Mucosa of stomach (tissue), 1 donor: ENCODE results near the gene PCF11.

Experiments
- H3K27me3 ChIP-seq: one replicate; pipeline ENCODE4 v1.7.0; 2013; ENCODE audit warnings: mild to moderate bottlenecking, low read length; ENCODE audit not compliant: control insufficient read depth, insufficient read depth
- H3K36me3 ChIP-seq: one replicate; pipeline ENCODE4 v1.7.0; 2013; ENCODE audit warnings: low read length; ENCODE audit not compliant: control insufficient read depth, insufficient read depth
- H3K4me1 ChIP-seq: one replicate; pipeline ENCODE4 v1.7.0; 2013; ENCODE audit warnings: mild to moderate bottlenecking, low read length; ENCODE audit not compliant: control insufficient read depth, insufficient read depth
- H3K4me3 ChIP-seq: one replicate; pipeline ENCODE4 v1.7.0; 2013; ENCODE audit warnings: low read length
- H3K9ac ChIP-seq: one replicate; pipeline ENCODE4 v1.7.0; 2013; ENCODE audit warnings: mild to moderate bottlenecking, low read length, moderate library complexity
- H3K9me3 ChIP-seq: one replicate; pipeline ENCODE4 v1.7.0; 2013; ENCODE audit warnings: mild to moderate bottlenecking, low read length, moderate library complexity; ENCODE audit not compliant: control insufficient read depth
- donor health status: Pancreatic carcinoma.

Gene PCF11

GRCh38 chr11:83175815-83176214, 18.9 kb downstream of the PCF11 start:
- no peaks in the 10 kb centered on the region for H3K9me3 ChIP-seq
- H3K4me3 ChIP-seq = no peak overlapping the region
- no peak overlapping the region for H3K9ac ChIP-seq
- H3K27me3 ChIP-seq = no peaks in the 10 kb centered on the region
- peaks cover 16% of the 10 kb centered on the region for H3K4me1 ChIP-seq
- peaks cover 4% of the 10 kb centered on the region for H3K36me3 ChIP-seq

- H3K4me3 ChIP-seq = no peak overlapping the region
- no peaks in the 10 kb centered on the region for H3K4me1 ChIP-seq
- no peaks in the 10 kb centered on the region for H3K27me3 ChIP-seq
- H3K9me3 ChIP-seq = no peaks in the 10 kb centered on the region
- peaks cover 4% of the 10 kb centered on the region for H3K36me3 ChIP-seq
- no peak overlapping the region for H3K9ac ChIP-seq
These were observed 24.9 kb downstream of the PCF11 start for GRCh38 chr11:83181815-83182214.

- no peaks in the 10 kb centered on the region for H3K27me3 ChIP-seq
- H3K9ac ChIP-seq = no peak overlapping the region
- H3K36me3 ChIP-seq = peaks cover 4% of the 10 kb centered on the region
- H3K9me3 ChIP-seq = no peaks in the 10 kb centered on the region
- no peaks in the 10 kb centered on the region for H3K4me1 ChIP-seq
- H3K4me3 ChIP-seq = no peak overlapping the region
These were observed 28.8 kb downstream of the PCF11 start for GRCh38 chr11:83185767-83186166.

- Histone ChIP-seq H3K9ac (no peak overlapping the region), H3K27me3 (no peaks in the 10 kb centered on the region), H3K9me3 (no peaks in the 10 kb centered on the region), H3K4me3 (no peak overlapping the region), H3K4me1 (peaks cover 6% of the 10 kb centered on the region), H3K36me3 (peaks cover 4% of the 10 kb centered on the region)
These were observed 30.5 kb downstream of the PCF11 start for GRCh38 chr11:83187465-83187864.

GRCh38 chr11:83191491-83191890, 34.6 kb downstream of the PCF11 start:
- Histone ChIP-seq H3K36me3 (no peaks in the 10 kb centered on the region), H3K27me3 (no peaks in the 10 kb centered on the region), H3K9ac (no peak overlapping the region), H3K4me3 (no peak overlapping the region), H3K4me1 (peaks cover 22% of the 10 kb centered on the region), H3K9me3 (no peaks in the 10 kb centered on the region)

GRCh38 chr11:83191986-83192385, 35.1 kb downstream of the PCF11 start:
- Histone ChIP-seq H3K9me3 (no peaks in the 10 kb centered on the region), H3K4me3 (no peak overlapping the region), H3K9ac (peak overlapping the region; percentile 92), H3K36me3 (no peaks in the 10 kb centered on the region), H3K27me3 (no peaks in the 10 kb centered on the region), H3K4me1 (peaks cover 25% of the 10 kb centered on the region)

- peaks cover 25% of the 10 kb centered on the region for H3K4me1 ChIP-seq
- no peaks in the 10 kb centered on the region for H3K36me3 ChIP-seq
- H3K4me3 ChIP-seq = peak overlapping the region; percentile 86
- H3K27me3 ChIP-seq = no peaks in the 10 kb centered on the region
- no peaks in the 10 kb centered on the region for H3K9me3 ChIP-seq
- H3K9ac ChIP-seq = peak overlapping the region; percentile 92
These were observed 35.8 kb downstream of the PCF11 start for GRCh38 chr11:83192606-83193245.

- H3K9ac ChIP-seq = peak within 1 kb of the TSS; percentile 92
- H3K27me3 ChIP-seq = no peaks in the 10 kb centered on the region
- H3K9me3 ChIP-seq = no peaks in the 10 kb centered on the region
- H3K4me3 ChIP-seq = peak within 1 kb of the TSS; percentile 86
- no peaks in the 10 kb centered on the region for H3K36me3 ChIP-seq
- peaks cover 25% of the 10 kb centered on the region for H3K4me1 ChIP-seq
These were observed 36.7 kb downstream of the PCF11 start, which contains the start of gene ANKRD42 for GRCh38 chr11:83193315-83194280. Gene ANKRD42, plus strand, starts transcription at chr11:83193712. Its CDS starts 959 bp downstream, at chr11:83194671.

- no peaks in the 10 kb centered on the region for H3K36me3 ChIP-seq
- peaks cover 28% of the 10 kb centered on the region for H3K4me1 ChIP-seq
- H3K4me3 ChIP-seq = peak overlapping the region; percentile 86
- H3K9me3 ChIP-seq = no peaks in the 10 kb centered on the region
- H3K27me3 ChIP-seq = no peaks in the 10 kb centered on the region
- H3K9ac ChIP-seq = peak overlapping the region; percentile 92
These were observed 37.6 kb downstream of the PCF11 start for GRCh38 chr11:83194281-83195142.

GRCh38 chr11:83195143-83195466, 38.2 kb downstream of the PCF11 start:
- peak overlapping the region; percentile 92 for H3K9ac ChIP-seq
- peaks cover 33% of the 10 kb centered on the region for H3K4me1 ChIP-seq
- peak overlapping the region; percentile 86 for H3K4me3 ChIP-seq
- H3K36me3 ChIP-seq = no peaks in the 10 kb centered on the region
- no peaks in the 10 kb centered on the region for H3K9me3 ChIP-seq
- no peaks in the 10 kb centered on the region for H3K27me3 ChIP-seq

- peaks cover 33% of the 10 kb centered on the region for H3K4me1 ChIP-seq
These were observed 38.7 kb downstream of the PCF11 start for GRCh38 chr11:83195649-83196048.

More at GRCh38 chr11:83195649-83196048, 38.7 kb downstream of the PCF11 start:
- Histone ChIP-seq H3K9ac (no peak overlapping the region), H3K9me3 (no peaks in the 10 kb centered on the region), H3K27me3 (no peaks in the 10 kb centered on the region), H3K36me3 (no peaks in the 10 kb centered on the region), H3K4me3 (no peak overlapping the region)
